Activated B cell treated with CpG ODN at 0.5 μM for 24 hours (primary cell): Measurements from ENCODE around the gene PRG2. TPM values are rescaled to one million over a fixed set of nuclear protein-coding genes. Genes with fewer than 3 reads are reported as not detected.

Source experiments
- ATAC-seq: fragments of 200-7000 bp; cut with Tn5 transposase; one replicate; pipeline ENCODE4 v1.10.0; 2021; ENCODE audit warnings: low read depth, mild to moderate bottlenecking, moderate library complexity
- CTCF ChIA-PET: fragments of 350-600 bp; sonication (Branson Sonifier 250); formaldehyde crosslinking; loops from one replicate; lab custom pipeline; 2021; ENCODE audit warnings: antibody characterized with exemption; lab: Charles Lee
- POLR2A ChIA-PET: fragments of 350-600 bp; sonication (Branson Sonifier 250); formaldehyde crosslinking; loops from one replicate; lab custom pipeline; 2021; ENCODE audit warnings: antibody characterized with exemption; lab: Charles Lee
- DNase-seq: peaks from one replicate; pipeline ENCODE4 v3.0.0; 2022
- H3K27ac Mint-ChIP-seq: one replicate; pipeline ENCODE4 v1.8.0; 2020; ENCODE audit warnings: mixed read lengths
- H3K27me3 Mint-ChIP-seq: one replicate; pipeline ENCODE4 v1.8.0; 2021; ENCODE audit warnings: mixed read lengths
- H3K36me3 Mint-ChIP-seq: one replicate; pipeline ENCODE4 v1.8.0; 2021; ENCODE audit warnings: low read depth, mixed read lengths
- H3K4me1 Mint-ChIP-seq: one replicate; pipeline ENCODE4 v1.8.0; 2021; ENCODE audit warnings: mixed read lengths
- H3K4me3 Mint-ChIP-seq: one replicate; pipeline ENCODE4 v1.8.0; 2020; ENCODE audit warnings: mild to moderate bottlenecking, mixed read lengths
- H3K9me3 Mint-ChIP-seq: one replicate; pipeline ENCODE4 v1.8.0; 2020; ENCODE audit warnings: mixed read lengths
- intact Hi-C: fragments of 100-400 bp; cut with micrococcal nuclease; formaldehyde crosslinking; loops from one replicate; pipeline ENCODE4 v1.15.1; 2024
- total RNA-seq: library from RNA; stranded (reverse); gene quantifications from 2 replicates; pipeline ENCODE4 v1.2.3, GENCODE V29; 2022
- TF ChIP-seq, protein P1 (sequence below): fragments of 200-600 bp; IDR thresholded peaks from one replicate; pipeline ENCODE4 v1.8.0; 2022; ENCODE audit warnings: antibody characterized with exemption, mild to moderate bottlenecking

Gene PRG2
- total RNA-seq, 1 donor from 2014 or later = 1.1 TPM

DNA sequence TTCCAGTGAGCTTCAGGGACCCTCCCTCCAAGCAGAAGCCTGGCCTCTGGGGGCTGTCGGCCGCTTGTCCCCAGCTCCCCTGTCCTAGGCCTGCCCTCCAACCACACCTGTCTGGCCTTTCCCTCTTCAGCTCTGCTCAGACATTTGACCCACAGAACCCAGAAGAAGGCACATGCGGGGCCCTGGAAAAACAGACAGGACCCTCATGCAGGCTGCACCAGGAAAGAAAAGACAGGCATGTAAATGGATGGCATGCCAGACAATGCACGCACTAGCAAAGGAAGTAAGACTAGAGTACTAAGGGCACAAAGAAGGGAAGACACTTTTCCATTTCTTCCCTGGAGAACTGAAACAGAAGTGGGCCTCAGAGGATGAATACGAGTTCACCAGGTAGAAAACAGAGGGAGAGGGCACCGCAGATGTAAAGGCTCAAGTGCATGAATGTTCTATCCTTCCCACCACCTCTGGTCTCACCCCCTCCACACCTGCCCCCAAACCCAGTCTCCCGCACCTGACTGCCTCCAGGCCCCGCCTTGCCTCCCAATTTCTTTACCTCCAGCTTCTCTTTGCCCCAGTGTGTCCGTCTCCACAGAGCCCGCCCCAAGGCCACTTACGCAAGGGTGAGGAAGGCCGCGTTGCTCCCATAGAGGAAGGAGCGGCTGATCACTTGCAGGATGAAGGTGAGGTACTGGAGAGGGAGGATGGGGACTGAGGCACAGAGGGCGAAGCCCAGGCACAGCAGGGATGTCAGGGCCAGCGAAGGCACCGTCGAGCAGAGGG, 19.1 kb upstream of the PRG2 start:
- no peak overlapping the region for H3K27ac Mint-ChIP-seq
- POLR2A ChIA-PET = interaction anchor here (0.7 to 11.5 kb wide), 2 partner anchors 13 to 110 kb away, joined by 5 to 238 read pairs; partner anchors contain the start of gene SLC43A3

DNA sequence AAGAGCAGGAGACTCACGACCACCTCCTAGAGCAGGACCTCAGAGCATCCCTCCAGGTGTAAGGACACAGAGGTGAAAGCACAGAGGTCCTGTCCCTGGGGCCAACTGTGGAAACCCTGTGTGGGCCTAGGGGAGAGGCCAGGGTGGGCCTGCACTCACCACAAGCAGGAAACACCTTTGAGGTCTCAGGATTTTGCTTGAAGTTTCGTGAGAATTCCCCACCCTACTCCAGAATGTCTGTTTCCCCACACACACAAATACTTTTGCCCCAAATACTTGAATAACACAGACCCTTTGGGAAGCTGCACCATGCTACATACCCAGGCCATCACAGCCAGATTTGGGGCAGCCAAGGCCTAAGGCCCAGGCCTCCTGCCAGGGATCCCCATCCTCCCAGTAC, 18.3 kb upstream of the PRG2 start:
- Mint-ChIP-seq H3K27ac (peak overlapping the region; percentile 30), H3K9me3 (peaks cover 3% of the 10 kb centered on the region), H3K27me3 (no peaks in the 10 kb centered on the region), H3K4me3 (no peak overlapping the region), H3K4me1 (peaks cover 41% of the 10 kb centered on the region), H3K36me3 (peaks cover 78% of the 10 kb centered on the region)
- ATAC-seq (no peak), DNase-seq (no peak)
- ChIA-PET POLR2A (interaction anchor here (1.2 to 11.5 kb wide), 2 partner anchors 14 to 21 kb away, joined by 3 to 238 read pairs; partner anchors contain the start of gene SLC43A3), CTCF (no interaction called here)
- TF ChIP-seq, protein P1, sequence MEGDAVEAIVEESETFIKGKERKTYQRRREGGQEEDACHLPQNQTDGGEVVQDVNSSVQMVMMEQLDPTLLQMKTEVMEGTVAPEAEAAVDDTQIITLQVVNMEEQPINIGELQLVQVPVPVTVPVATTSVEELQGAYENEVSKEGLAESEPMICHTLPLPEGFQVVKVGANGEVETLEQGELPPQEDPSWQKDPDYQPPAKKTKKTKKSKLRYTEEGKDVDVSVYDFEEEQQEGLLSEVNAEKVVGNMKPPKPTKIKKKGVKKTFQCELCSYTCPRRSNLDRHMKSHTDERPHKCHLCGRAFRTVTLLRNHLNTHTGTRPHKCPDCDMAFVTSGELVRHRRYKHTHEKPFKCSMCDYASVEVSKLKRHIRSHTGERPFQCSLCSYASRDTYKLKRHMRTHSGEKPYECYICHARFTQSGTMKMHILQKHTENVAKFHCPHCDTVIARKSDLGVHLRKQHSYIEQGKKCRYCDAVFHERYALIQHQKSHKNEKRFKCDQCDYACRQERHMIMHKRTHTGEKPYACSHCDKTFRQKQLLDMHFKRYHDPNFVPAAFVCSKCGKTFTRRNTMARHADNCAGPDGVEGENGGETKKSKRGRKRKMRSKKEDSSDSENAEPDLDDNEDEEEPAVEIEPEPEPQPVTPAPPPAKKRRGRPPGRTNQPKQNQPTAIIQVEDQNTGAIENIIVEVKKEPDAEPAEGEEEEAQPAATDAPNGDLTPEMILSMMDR = no peak
- intact Hi-C loops = loop anchor here (5.0 kb wide), 1 partner anchor 74 kb away; no protein-coding TSS in a partner anchor

More for the DNA sequence above, 19.1 kb upstream of the PRG2 start:
- CTCF ChIA-PET = no interaction called here
- Mint-ChIP-seq H3K9me3 (peaks cover 3% of the 10 kb centered on the region), H3K27me3 (no peaks in the 10 kb centered on the region), H3K36me3 (peaks cover 86% of the 10 kb centered on the region), H3K4me1 (peaks cover 36% of the 10 kb centered on the region), H3K4me3 (no peak overlapping the region)
- intact Hi-C loops = loop anchor here (5.0 kb wide), 1 partner anchor 73 kb away; no protein-coding TSS in a partner anchor
- DNase-seq (no peak), ATAC-seq (no peak)
- TF ChIP-seq, protein P1 = no peak

DNA sequence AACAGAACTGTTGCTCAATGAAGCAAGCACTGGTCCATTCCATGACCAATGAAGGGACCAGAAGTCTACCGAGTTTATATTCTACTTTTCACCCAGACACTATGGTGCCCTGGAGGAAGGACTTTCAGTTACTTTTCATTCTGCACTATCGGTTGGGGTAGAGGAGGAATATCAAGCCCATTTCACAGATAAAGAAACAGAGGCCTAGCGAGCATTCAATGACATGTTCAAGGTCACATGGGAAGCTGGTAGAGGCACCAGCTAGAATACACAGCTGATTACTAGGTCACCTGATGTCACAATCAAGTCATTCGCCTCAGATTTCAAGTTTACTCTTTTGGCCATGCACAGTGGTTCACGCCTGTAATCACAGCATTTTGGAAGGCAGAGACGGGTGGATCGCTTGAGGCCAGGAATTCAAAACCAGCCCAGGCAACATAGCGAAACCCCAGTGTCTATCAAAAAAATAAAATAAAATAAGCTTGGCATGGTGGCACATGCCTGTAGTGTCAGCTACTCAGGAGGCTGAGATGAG, 17.6 kb upstream of the PRG2 start:
- no peak overlapping the region for H3K27ac Mint-ChIP-seq
- intact Hi-C loops = loop anchor here (2.0 to 5.0 kb wide), 2 partner anchors 74 to 385 kb away; no protein-coding TSS in a partner anchor
- TF ChIP-seq, protein P1 = no peak
- H3K36me3 Mint-ChIP-seq = peaks cover 70% of the 10 kb centered on the region
- CTCF ChIA-PET = no interaction called here
- POLR2A ChIA-PET = interaction anchor here (1.2 to 11.5 kb wide), 2 partner anchors 14 to 20 kb away, joined by 3 to 238 read pairs; partner anchors contain the start of gene SLC43A3
- peaks cover 5% of the 10 kb centered on the region for H3K9me3 Mint-ChIP-seq
- DNase-seq = no peak
- ATAC-seq = no peak
- peaks cover 46% of the 10 kb centered on the region for H3K4me1 Mint-ChIP-seq
- H3K27me3 Mint-ChIP-seq = no peaks in the 10 kb centered on the region
- no peak overlapping the region for H3K4me3 Mint-ChIP-seq

DNA sequence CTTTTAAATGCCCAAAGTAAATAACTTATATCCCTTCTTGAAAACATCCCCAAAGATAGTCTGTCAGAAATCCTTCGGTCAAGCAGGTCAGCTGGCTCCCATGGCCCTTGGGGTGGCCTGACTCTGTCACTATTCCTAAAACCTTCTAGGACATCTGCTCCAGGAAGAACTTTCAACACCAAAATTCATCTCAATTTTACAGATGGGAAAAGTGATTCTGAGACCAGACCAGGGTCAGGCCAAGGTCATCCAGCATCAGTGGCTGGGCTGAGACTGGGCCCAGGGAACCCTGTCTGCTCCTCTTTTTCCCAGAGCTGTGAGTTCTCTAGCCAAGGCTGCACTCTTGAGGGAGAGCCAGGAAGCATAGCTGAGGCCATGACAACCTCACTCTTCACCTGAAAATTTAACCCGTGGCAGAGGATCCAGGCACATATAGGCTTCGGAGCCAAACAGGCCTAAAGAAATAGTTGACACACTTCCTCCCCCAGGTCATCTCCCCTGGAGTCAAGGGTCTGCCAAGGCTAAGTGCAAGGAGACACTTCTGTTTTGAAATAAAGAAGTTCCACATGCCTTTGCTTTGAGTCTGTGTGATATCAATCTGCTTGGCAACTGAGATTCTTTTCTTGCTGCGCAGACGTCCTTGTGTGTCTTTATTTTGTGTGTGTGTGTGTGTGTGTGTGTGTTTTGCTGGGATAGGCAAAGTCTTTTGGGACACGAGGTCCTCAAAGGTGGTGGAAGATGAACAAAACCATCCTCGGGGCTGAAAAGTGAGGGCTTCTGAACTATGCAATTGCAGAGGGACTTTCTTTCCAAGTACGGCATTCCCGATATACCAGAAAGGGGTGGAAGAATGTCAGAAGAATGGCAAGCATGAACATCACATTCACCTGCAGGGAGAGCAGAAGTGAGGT, 16.8 kb upstream of the PRG2 start:
- Mint-ChIP-seq H3K36me3 (peaks cover 64% of the 10 kb centered on the region), H3K4me1 (peaks cover 50% of the 10 kb centered on the region), H3K27me3 (no peaks in the 10 kb centered on the region), H3K27ac (peak overlapping the region; percentile 88), H3K4me3 (peak overlapping the region; percentile 1), H3K9me3 (peaks cover 5% of the 10 kb centered on the region)
- ChIA-PET CTCF (interaction anchor here (0.8 to 1.3 kb wide), 2 partner anchors 50 to 62 kb away, joined by 3 to 4 read pairs; no protein-coding TSS in a partner anchor), POLR2A (interaction anchor here (0.6 to 11.5 kb wide), 4 partner anchors 15 to 1191 kb away, joined by 3 to 238 read pairs (median 5); partner anchors contain the start of genes MED19, SLC43A3, TIMM10 and TMX2)
- intact Hi-C loops = loop anchor here (2.0 to 5.0 kb wide), 2 partner anchors 75 to 386 kb away; no protein-coding TSS in a partner anchor
- DNase-seq (no peak), ATAC-seq (no peak)
- TF ChIP-seq, protein P1 = no peak
